ENCODE data around the gene SCP2D1.

Gene SCP2D1

GRCh38 chr20:18815194-18815942 is 1.8 kb downstream of the SCP2D1 start:
- no peak for DNase-seq

GRCh38 chr20:18822832-18823231 is 9.2 kb downstream of the SCP2D1 start:
- no peak for DNase-seq

GRCh38 chr20:18831830-18832499 is 18.4 kb downstream of the SCP2D1 start:
- no peak for DNase-seq

GRCh38 chr20:18832546-18833200 is 19.1 kb downstream of the SCP2D1 start:
- no peak for DNase-seq

- no peak for DNase-seq
Measured at GRCh38 chr20:18835466-18836256, 22.1 kb downstream of the SCP2D1 start.

GRCh38 chr20:18837718-18838117 is 24.1 kb downstream of the SCP2D1 start:
- no peak for DNase-seq

GRCh38 chr20:18839507-18840247 is 26.1 kb downstream of the SCP2D1 start:
- no peak for DNase-seq

GRCh38 chr20:18840248-18840645 is 26.7 kb downstream of the SCP2D1 start:
- DNase-seq, result no peak

- no peak for DNase-seq
Measured at GRCh38 chr20:18845017-18845416, 31.4 kb downstream of the SCP2D1 start.

- DNase-seq, result no peak
Measured at GRCh38 chr20:18847226-18847755, 33.7 kb downstream of the SCP2D1 start.

- no peak for DNase-seq
Measured at GRCh38 chr20:18849131-18849530, 35.5 kb downstream of the SCP2D1 start.

GRCh38 chr20:18851629-18852028 is 38.0 kb downstream of the SCP2D1 start:
- no peak for DNase-seq

GRCh38 chr20:18852318-18852717 is 38.7 kb downstream of the SCP2D1 start:
- no peak for DNase-seq

- DNase-seq, result no peak
Measured at GRCh38 chr20:18853216-18853615, 39.6 kb downstream of the SCP2D1 start.

- no peak for DNase-seq
Measured at GRCh38 chr20:18853946-18854646, 40.5 kb downstream of the SCP2D1 start.

- no peak for DNase-seq
Measured at GRCh38 chr20:18855882-18856281, 42.3 kb downstream of the SCP2D1 start.

- DNase-seq, result no peak
Measured at GRCh38 chr20:18856873-18857272, 43.3 kb downstream of the SCP2D1 start.

- DNase-seq, result no peak
Measured at GRCh38 chr20:18857640-18858039, 44.1 kb downstream of the SCP2D1 start.

- DNase-seq, result no peak
Measured at GRCh38 chr20:18858816-18859215, 45.2 kb downstream of the SCP2D1 start.
